ENCODE data around the gene NKX2-3. TPM values are rescaled to one million over a fixed set of nuclear protein-coding genes. Genes with fewer than 3 reads are reported as not detected.
A peak's percentile ranks its signal among the peaks of the same experiment; 100 is the strongest.

NKX2-3 gene
- total RNA-seq, 1 experiment from 2014 or later, result 0.15 TPM

DNA sequence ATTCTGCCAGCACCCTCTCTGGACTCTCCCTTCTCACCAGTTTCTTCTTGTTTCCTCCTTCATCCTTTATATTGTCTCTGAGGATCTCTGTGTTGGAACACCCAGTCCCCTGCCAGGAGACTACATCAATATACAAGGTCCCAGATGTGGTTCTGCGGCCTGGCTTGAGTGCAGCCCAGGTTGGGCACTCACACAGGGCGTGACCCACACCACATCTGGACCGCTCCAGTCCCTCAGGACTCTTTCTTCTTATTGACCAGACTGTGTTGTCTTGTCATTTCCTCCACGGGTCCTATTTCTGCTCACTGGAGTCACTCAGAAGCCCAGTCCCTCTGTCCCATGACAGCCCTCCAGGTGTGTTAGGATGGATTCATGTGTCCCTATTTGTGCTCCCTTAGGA lies 26.0 kb downstream of the NKX2-3 start:
- POLR2A ChIA-PET, result no interaction called here
- intact Hi-C loops (cut with micrococcal nuclease; ENCODE audit: unreplicated experiment), result no loop called here
- no peaks in the 10 kb centered on the region for H3K36me3 ChIP-seq (ENCODE audit: control insufficient read depth, insufficient read depth, low read length)
- ATAC-seq (no peak), DNase-seq (ENCODE audit: low read depth, low spot score) (no peak)
- no peaks in the 10 kb centered on the region for H3K9me3 ChIP-seq (ENCODE audit: control insufficient read depth, insufficient read depth, low read depth, low read length)
- H3K27ac ChIP-seq (ENCODE audit: low read length), result no peak overlapping the region
- peaks cover 10% of the 10 kb centered on the region for H3K27me3 ChIP-seq (ENCODE audit: control insufficient read depth, insufficient read depth, low read length)
- TF ChIP-seq TCF7L2 (IDR thresholded peaks at IDR 0.05; ENCODE audit: low read depth, low read length), result no peak
- TF ChIP-seq SIN3A (IDR thresholded peaks at IDR 0.05; ENCODE audit: borderline replicate concordance, insufficient read depth, low read depth, low read length), result no peak
- no peak for TF ChIP-seq POLR2AphosphoS5 (IDR thresholded peaks at IDR 0.05; ENCODE audit: low read depth, low read length)
- TF ChIP-seq, protein P1, sequence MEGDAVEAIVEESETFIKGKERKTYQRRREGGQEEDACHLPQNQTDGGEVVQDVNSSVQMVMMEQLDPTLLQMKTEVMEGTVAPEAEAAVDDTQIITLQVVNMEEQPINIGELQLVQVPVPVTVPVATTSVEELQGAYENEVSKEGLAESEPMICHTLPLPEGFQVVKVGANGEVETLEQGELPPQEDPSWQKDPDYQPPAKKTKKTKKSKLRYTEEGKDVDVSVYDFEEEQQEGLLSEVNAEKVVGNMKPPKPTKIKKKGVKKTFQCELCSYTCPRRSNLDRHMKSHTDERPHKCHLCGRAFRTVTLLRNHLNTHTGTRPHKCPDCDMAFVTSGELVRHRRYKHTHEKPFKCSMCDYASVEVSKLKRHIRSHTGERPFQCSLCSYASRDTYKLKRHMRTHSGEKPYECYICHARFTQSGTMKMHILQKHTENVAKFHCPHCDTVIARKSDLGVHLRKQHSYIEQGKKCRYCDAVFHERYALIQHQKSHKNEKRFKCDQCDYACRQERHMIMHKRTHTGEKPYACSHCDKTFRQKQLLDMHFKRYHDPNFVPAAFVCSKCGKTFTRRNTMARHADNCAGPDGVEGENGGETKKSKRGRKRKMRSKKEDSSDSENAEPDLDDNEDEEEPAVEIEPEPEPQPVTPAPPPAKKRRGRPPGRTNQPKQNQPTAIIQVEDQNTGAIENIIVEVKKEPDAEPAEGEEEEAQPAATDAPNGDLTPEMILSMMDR (IDR thresholded peaks at IDR 0.05), result no peak
- TF ChIP-seq, protein P2, sequence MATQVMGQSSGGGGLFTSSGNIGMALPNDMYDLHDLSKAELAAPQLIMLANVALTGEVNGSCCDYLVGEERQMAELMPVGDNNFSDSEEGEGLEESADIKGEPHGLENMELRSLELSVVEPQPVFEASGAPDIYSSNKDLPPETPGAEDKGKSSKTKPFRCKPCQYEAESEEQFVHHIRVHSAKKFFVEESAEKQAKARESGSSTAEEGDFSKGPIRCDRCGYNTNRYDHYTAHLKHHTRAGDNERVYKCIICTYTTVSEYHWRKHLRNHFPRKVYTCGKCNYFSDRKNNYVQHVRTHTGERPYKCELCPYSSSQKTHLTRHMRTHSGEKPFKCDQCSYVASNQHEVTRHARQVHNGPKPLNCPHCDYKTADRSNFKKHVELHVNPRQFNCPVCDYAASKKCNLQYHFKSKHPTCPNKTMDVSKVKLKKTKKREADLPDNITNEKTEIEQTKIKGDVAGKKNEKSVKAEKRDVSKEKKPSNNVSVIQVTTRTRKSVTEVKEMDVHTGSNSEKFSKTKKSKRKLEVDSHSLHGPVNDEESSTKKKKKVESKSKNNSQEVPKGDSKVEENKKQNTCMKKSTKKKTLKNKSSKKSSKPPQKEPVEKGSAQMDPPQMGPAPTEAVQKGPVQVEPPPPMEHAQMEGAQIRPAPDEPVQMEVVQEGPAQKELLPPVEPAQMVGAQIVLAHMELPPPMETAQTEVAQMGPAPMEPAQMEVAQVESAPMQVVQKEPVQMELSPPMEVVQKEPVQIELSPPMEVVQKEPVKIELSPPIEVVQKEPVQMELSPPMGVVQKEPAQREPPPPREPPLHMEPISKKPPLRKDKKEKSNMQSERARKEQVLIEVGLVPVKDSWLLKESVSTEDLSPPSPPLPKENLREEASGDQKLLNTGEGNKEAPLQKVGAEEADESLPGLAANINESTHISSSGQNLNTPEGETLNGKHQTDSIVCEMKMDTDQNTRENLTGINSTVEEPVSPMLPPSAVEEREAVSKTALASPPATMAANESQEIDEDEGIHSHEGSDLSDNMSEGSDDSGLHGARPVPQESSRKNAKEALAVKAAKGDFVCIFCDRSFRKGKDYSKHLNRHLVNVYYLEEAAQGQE (IDR thresholded peaks at IDR 0.05; ENCODE audit: insufficient read depth in 1 of 2, low read depth in 2 of 2, low read length in 1 of 2), result no peak
- H3K4me1 ChIP-seq (ENCODE audit: control insufficient read depth, insufficient read depth, low read length), result no peaks in the 10 kb centered on the region
- BruUV-seq (replicated peaks), result no TSS peak
- no peak overlapping the region for H3K4me3 ChIP-seq (ENCODE audit: low read depth in 2 of 2, low read length in 2 of 2)
- in situ Hi-C loops (cut with HindIII; ENCODE audit: low pct_unique_long_range_greater_than_20kb, low sequenced_read_pairs), result no loop called here
- CTCF ChIA-PET, result interaction anchor here (0.7 kb wide), 1 partner anchor 47 kb away, joined by 3 read pairs; no protein-coding TSS in a partner anchor

DNA sequence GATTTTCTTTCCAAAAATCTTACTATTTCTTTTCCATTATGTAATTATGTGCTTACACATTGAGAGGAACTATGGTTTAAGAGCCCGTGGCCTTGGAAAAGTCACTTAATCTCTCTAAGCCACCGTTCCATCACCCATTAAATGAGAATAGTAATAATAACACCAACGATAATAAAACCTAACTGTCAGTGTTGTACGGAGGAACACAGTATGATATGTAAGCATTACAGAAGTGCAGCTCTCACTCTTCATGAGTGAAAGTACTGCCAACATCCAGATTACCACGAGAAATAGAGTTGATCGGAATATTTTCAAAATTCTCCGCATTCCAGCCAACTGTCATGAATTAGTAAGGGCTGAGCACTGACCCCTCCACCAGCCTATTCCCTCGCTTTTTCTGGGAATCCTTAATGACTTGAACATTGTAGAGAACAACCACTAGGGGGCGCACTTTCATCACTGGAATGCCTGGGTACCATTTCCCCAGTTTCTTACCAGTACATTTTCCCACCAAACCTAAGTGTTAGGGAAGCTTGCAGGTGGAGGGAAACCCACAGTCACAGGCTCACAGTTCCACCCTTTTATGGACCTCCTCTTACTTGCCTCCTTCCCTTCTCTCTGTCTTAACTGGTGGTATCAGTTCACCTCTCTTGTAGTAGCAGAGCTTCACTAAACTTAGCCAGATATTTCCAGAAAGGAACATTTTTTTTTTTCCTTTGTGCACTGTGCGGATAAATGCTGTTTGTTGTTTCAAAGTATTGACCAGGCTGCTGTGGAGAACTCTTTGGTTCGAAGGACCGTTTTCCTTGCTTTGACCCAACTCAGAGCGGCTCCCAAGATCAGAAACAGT lies 27.8 kb downstream of the NKX2-3 start:
- BruUV-seq (replicated peaks), result no TSS peak
- ATAC-seq (peak; percentile 89), DNase-seq (ENCODE audit: low read depth, low spot score) (peak; percentile 28)
- in situ Hi-C loops (cut with HindIII; ENCODE audit: low pct_unique_long_range_greater_than_20kb, low sequenced_read_pairs) (no loop called here), intact Hi-C loops (cut with micrococcal nuclease; ENCODE audit: unreplicated experiment) (loop anchor here (1.0 to 10.0 kb wide), 2 partner anchors 52 to 154 kb away; no protein-coding TSS in a partner anchor)
- Histone ChIP-seq H3K4me3 (ENCODE audit: low read depth in 2 of 2, low read length in 2 of 2) (no peak overlapping the region), H3K4me1 (ENCODE audit: control insufficient read depth, insufficient read depth, low read length) (no peaks in the 10 kb centered on the region), H3K9me3 (ENCODE audit: control insufficient read depth, insufficient read depth, low read depth, low read length) (no peaks in the 10 kb centered on the region), H3K27ac (ENCODE audit: low read length) (no peak overlapping the region), H3K36me3 (ENCODE audit: control insufficient read depth, insufficient read depth, low read length) (no peaks in the 10 kb centered on the region), H3K27me3 (ENCODE audit: control insufficient read depth, insufficient read depth, low read length) (peaks cover 7% of the 10 kb centered on the region; the same call in 1 of the 2 replicates)
- CTCF ChIA-PET, result interaction anchor here (0.6 to 1.7 kb wide), 5 partner anchors 16 to 125 kb away, joined by 3 to 9 read pairs (median 3); no protein-coding TSS in a partner anchor
- POLR2A ChIA-PET, result no interaction called here
- no peak for TF ChIP-seq SIN3A (IDR thresholded peaks at IDR 0.05; ENCODE audit: borderline replicate concordance, insufficient read depth, low read depth, low read length)
- TF ChIP-seq, protein P2 (IDR thresholded peaks at IDR 0.05; ENCODE audit: insufficient read depth in 1 of 2, low read depth in 2 of 2, low read length in 1 of 2), result no peak
- TF ChIP-seq POLR2AphosphoS5 (IDR thresholded peaks at IDR 0.05; ENCODE audit: low read depth, low read length), result no peak
- no peak for TF ChIP-seq TCF7L2 (IDR thresholded peaks at IDR 0.05; ENCODE audit: low read depth, low read length)
- TF ChIP-seq, protein P1 (IDR thresholded peaks at IDR 0.05), result peak; percentile 93

All from Panc1 (cell line).